NCI-H1105 (cell line): Measurements from ENCODE around the gene PTP4A1.

Source experiments
- DNase-seq: peaks from one replicate; lab custom pipeline; 2025; lab: John Stamatoyannopoulos, UW

PTP4A1 gene

DNA sequence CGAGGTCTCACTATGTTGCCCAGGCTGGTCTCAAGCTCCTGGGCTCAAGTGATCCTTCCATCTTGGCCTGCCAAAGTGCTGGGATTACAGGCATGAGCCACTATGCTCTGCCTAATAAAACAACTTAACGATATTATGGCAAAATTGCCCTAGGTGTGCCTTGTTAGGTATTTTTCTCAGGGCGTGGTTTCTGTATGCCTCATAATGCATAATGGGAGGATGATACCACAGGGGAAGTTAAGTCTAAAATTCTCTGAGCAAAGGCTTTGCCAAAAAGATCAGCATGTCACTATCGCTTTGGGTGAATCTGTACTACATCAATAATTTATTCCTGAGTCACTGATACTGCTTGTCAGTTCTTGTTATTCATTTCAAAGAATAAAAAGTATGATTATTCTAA lies 15.9 kb upstream of the PTP4A1 start:
- DNase-seq: no peak

DNA sequence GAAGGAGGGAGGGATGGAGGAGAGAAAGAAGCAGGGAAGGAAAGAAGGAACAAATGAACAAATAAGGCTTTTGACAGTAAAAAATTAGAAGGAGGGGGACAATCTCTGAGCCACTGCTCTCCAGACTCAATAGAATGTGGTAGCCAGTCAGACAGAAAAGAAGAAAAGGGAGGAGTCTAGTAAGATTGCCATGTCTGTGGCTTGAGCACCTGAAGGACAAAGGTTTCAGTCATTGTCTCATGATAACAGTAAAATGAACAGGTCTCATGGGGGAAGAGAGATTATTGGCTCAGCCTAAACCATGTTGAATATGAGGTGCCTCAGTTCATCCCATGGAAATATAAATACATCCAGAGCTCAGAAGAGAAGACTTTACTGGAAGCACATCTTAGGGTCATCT lies 14.0 kb upstream of the PTP4A1 start:
- no peak for DNase-seq

DNA sequence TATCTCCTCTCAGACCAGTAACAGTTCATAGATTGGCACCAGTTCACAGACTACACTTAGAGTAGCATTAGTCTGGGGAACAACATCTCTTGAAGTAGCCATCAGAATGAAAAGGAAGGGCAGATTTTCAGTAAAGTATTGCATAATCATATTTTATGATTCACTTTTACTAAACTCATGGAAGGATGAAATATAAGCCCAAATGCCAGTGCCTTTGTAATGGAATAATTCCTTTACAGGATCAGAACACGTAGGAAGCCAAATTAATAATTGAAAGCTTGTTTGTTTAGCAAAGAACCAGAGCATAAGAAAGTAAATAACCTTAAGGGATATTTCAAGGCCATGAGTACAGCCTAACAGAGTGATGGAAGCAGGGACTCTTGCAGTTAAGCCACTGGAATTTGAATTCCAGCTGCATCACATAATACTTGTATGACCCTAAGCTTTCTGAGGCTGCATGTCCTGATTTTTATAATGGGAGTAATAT lies 11.4 kb upstream of the PTP4A1 start:
- no peak for DNase-seq

DNA sequence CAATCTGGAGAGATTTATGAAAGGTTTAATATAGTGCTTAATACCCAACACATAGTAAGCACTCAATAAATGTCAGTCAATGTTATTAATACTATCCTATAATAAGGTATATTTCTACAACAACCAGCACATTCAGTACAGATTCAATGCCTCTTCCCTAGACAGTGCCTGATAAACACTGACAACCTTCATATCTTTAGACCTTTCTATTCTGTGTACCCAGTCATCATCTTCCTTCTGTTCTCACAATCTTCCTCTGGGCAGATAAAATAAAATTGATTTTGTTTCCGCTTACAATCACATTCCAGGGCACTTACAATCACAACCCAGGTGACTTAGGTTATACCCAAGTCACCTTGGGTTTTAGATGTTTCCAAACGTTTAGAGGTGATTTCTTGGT lies 11.0 kb upstream of the PTP4A1 start:
- DNase-seq: no peak

DNA sequence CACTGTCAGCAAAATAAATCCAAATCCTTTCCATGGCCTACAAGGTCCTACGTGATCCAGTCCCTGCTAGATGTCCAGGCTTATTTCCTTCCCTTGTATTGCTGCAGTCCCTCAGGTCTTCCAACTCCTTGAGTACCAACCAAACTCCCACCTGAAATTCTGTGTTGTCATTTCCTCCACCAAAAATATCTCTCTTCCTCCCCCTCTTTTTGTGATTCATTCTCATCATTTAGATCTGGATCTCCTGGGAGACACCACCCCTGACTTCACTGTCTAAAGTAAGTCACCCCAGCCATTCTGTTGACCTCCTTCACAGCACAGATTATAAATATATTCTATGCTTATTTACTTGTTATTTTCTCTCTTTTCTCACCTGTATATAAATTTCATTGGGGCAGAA lies 9.0 kb upstream of the PTP4A1 start:
- DNase-seq: no peak

DNA sequence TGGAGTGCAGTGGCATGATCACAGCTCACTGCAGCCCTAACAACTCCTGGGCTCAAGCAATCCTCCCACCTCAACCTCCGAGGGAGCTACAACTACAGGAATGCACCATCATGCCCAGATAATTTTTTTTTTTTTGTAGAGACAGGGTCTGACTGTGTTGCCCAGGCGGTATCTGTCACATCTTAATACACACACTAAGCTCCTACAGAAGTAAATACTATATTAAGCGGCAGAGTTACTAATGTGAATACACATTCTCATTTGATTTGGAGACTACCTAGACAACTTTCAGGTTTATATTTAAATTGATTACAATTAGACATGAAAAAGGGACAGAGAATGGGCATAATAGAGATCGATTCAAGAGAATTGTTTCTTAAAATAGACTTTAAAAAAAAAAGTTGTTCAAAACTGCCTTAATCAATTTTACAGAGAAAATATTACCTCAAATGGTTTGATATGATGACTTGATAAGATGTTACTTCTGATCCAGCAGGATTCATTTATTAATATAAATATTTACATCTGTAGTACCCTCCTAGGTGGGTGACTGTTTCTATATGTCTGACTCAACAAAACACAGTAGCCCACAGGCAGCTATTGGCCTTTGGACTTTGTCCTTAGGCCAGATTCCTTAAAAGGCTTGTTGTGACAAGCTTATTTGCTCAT lies 7.1 kb upstream of the PTP4A1 start:
- no peak for DNase-seq

DNA sequence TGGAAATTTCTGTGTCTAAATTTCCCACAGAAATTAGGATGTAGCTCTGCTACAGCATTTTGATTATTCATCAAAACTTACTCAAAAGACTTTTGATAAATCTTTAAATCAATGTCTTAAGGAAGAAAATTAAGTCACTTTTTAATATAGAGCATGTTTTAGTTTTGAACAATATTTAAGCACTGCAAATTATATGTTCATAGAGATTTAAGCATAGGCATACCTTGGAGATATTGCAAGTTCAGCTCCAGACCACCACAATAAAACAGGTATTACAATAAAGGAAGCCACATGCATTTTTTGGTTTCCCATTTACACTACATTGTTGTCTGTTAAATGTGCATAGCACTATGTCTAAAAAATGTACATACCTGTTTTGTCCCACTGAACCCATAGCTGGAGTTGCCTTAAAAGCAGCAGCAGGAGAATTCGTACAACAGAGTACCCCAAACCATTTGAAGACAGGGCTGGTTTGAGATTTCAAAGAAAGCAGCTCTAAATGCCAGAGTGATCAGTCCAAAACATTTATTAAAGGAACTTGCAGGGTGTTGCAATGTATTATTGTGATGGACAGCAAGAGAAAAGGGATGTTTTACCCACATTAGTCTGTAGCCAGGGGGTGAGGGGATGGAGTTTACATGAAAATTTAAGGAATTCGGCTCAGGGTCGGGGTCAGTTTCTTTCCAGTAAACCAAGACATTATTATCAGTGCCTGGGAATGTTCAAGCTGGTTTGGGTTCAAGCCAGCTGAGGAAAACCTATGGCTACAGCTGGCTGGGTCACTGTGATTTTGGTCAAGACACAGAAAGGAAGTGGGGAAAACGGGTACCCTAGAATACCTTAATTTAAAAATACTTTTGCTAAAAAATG lies 6.3 kb upstream of the PTP4A1 start:
- no peak for DNase-seq

DNA sequence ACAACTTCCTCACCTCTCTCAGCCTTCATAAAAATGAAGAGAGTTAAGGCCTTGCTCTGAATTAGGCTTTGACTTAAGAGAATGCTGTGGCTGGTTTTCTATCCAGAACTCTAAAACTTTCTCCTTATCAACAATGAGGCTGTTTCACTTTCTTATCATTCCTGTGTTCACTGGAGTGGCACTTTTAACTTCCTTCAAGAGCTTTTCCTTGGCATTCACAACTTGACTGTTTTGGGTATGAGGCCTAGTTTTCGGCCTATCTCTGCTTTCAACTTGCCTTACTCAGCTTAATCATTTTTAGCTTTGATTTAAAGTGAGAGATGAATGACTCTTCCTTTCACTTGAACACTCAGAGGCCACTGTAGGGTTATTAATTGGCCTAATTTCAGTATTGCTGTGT lies 4.3 kb upstream of the PTP4A1 start:
- no peak for DNase-seq

DNA sequence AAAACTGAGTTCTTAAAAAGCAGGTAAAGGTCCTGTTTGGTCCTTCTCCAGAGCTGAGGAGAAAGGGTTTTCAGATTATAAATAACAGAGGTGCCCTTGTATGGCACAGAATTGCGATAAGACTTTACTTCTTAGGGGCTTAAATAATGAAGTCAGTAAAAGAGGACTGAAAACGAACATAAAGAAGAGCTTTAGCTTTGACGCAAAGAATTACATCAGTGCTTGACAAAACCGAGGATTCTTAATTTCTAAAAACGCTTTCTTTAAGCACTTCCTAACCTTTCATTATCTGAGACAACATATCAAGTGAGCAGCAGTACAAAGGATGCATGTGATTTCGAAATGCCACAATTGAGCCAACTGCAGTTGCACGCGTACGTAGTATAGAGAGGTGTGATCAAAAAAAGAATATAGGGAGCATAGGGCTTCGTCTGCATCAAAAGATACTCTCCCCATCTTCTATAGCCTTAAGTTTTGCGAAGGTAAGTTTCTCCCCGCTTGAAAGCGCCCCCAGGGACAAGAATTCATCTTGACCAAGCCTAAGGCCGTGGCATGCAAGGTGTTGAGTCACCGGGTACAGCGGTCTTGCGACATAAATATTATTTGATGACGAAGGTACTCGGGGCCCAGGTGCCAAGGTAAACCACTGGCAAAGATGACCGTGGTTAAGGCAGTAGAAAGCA lies 778 bp upstream of the PTP4A1 start:
- no peak for DNase-seq

DNA sequence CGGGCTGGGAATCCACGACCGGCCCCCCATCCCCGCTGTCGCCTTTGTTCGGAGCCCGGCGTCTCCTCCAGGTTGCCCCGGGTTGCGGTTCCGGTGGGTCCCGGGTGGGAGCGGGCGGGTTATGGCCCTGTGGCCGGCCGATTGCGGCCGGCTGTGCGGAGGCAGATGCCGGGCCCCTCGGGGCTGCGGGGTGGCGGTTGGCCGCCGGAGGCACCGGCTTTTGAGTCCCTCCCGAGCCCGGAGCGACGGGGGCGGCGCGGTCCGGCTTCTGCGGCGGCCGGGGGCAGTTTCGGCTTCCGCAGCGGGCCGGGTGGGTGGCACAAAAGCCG lies 431 bp downstream of the PTP4A1 start:
- DNase-seq: no peak

DNA sequence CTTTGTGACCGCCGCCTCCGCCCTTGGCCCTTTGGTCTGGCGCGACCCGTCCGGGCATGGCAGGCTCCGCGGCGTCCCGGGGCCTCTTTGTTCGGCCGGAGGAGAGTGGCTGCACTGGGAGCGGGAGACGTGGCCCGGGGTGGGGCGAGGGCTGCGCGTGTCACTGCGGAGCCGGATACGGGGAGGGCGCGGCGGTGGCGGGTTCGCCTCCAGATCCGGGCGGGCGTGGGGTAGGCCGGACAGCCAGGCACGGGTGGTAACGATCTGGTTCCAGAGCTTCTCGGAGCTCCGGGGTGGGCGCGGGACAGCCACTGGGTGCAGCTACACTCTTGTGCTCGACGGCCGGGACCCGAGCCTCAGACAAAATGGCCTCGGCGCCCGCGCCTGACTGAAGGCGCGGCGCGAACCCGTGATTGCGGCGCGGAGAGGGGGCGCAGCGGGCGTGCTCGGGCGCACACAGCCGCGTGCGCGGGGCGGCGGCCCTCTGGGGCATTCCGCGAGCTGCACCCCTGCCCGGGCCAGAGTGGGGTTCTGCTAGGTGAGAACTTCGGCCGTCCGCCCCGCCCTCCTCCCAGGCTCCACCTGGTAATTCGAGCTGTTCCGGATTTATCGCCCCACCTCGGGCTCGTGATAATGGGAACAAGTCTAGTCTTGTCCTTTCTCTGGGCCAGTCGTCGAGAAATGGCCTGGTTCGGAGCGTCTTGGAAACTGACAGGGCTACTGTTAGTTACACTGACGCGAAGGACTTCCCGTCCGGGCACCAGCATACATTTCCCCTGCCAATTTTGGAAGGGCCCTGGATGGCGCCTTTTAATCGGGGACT lies 1.0 kb downstream of the PTP4A1 start:
- peak; percentile 84 for DNase-seq

DNA sequence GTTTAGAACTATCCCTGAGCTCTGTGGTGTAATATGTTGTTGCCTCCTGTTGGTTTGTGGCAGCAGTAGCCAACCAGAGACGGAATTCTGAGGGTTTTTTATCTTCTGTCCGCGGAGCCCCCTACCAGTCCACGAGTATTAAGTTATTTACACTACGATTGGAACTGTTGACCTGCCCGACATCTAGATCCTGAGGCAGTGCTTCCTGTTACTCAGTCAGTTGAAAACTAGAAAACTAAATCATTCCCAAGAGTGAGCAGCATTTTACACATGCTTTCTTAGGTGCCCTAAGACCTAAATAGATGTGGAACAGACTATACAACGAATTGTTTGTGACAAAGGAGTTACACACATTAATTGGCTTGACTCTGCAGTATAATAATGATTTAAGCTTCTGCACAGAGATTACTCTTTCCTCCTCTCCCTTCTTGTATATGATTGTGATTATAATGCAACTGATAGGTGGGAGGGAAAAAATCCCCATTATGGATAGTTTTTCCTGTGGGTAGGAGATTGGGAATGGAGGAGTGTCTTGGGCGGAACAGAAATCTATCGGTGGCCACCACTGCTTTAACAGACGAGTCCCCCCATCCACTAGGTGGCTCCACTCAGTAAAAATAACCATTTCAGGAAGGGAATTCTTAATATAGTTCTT lies 1.7 kb downstream of the PTP4A1 start:
- DNase-seq: peak; percentile 2

DNA sequence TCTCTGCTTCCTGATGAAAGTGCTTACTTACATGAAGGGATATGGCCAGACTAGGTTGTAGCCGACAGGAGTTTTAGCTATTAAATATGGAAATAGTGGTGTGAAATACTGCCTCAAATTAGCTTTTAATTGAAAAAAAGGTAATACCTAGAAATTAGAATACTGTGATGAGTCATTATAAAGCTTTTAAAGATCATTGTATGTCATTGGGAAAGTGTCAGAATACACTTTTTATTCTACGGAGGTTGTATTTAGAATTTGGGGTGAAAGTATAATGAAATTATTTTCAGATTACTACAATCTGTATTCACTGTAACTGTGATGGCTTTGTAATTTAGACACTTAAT lies 2.2 kb downstream of the PTP4A1 start:
- DNase-seq: no peak

DNA sequence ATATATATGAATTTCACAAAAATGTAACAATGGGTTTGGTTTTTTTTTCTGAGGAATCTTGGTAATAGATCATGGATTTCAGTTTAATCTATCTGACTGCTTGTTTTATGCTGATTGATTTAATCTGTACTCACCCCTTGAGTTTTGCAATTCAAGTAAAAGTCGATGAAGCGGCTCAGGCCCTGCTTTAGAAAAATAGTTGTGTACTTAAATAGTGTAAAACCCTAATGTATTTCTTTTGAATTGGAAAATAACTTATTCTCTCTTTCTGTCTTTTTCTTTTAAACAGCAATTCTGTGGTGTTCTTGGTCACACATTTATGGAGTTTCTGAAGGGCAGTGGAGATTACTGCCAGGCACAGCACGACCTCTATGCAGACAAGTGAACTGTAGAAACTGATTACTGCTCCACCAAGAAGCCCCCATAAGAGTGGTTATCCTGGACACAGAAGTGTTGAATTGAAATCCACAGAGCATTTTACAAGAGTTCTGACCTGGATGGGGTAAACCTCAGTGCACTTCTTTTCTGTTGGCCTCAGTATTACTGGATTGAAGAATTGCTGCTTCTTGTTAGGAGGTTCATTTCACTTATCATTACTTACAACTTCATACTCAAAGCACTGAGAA lies 4.0 kb downstream of the PTP4A1 start:
- DNase-seq: no peak

DNA sequence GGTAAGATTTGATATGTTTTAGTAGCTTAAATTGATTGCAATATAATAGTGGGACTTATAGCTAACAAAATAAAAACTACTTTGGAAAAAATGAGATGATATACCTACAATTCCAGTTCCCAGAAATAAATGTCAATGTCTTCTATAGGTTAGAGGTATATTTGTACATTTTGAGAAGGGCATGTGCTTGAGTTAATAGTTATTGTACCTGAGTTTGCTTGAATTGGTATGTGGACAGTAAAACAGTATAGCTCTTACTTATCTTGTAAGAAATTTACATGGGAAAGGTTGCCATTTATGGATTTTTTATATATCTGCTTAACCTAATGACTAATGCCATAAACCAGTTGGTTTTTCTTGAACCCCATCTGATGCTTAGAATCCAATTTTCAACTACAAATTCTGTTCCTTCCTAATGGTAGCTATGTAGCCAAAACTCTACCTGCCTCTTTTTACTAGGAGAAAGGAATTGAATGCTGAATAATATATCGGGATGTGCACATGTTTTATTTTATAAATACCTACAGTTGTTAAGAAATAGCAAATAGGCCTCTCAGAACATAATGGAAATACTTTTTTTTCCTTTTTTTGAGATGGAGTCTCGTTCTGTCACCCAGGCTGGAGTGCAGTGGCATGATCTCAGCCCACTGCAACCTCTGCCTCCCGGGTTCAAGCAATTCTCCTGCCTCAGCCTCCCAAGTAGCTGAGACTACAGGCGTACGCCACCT lies 4.9 kb downstream of the PTP4A1 start:
- no peak for DNase-seq

DNA sequence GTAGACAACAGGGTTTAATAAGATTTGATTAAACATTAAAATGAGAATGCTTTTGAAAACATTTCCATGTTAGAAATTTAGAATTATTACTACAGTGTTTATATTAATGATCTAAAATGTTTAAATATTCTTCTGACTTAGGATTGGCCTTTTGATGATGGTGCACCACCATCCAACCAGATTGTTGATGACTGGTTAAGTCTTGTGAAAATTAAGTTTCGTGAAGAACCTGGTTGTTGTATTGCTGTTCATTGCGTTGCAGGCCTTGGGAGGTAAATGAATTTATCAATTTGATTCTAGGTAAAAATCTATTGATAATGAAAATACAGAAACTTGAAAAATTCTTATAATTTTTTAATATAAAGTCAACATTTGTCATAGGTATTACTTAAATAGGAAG lies 6.5 kb downstream of the PTP4A1 start:
- DNase-seq: no peak

DNA sequence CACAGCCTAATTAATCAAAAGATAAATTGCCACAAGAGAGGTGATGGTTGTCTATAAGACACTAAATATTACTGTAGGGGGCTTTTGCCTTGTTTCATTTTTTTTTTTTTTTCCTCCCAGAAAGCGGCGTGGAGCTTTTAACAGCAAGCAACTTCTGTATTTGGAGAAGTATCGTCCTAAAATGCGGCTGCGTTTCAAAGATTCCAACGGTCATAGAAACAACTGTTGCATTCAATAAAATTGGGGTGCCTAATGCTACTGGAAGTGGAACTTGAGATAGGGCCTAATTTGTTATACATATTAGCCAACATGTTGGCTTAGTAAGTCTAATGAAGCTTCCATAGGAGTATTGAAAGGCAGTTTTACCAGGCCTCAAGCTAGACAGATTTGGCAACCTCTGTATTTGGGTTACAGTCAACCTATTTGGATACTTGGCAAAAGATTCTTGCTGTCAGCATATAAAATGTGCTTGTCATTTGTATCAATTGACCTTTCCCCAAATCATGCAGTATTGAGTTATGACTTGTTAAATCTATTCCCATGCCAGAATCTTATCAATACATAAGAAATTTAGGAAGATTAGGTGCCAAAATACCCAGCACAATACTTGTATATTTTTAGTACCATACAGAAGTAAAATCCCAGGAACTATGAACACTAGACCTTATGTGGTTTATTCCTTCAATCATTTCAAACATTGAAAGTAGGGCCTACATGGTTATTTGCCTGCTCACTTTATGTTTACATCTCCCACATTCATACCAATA lies 7.8 kb downstream of the PTP4A1 start:
- no peak for DNase-seq

DNA sequence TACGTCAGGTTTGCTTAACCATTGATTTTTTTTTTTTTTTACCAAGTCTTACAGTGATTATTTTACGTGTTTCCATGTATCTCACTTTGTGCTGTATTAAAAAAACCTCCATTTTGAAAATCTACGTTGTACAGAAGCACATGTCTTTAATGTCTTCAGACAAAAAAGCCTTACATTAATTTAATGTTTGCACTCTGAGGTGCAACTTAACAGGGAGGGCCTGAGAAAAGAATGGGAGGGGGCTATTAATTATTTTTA lies 8.4 kb downstream of the PTP4A1 start:
- no peak for DNase-seq

DNA sequence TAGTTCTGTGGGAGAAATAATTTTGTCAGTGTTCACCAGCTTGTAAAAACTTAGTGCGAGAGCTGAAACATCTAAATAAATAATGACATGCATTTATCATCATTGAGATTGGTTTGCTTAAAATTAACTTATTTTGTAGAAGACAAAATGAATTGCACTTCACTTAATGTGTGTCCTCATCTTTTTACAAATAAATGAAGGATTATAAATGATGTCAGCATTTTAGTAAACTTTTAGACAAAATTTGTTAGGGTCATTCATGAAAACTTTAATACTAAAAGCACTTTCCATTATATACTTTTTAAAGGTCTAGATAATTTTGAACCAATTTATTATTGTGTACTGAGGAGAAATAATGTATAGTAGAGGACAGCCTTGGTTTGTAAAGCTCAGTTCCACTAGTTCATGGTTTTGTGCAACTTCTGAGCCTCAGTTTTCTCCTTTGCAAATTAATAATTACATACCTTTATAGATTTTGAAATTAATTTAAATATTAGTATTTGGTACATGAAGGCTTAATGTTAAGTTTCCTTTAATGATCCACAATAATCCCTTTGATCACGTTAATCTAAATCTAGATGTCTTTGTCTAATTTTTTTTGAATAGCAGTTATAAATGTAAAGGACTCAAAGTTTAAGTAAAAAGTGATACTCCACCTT lies 9.2 kb downstream of the PTP4A1 start:
- DNase-seq: no peak
